ENCODE data around the gene IL4R. TPM values are rescaled to one million over a fixed set of nuclear protein-coding genes. Genes with fewer than 3 reads are reported as not detected.

The IL4R gene
- total and polyA plus RNA-seq, 2 of the 13 experiments (the other 11 are each of a cell fraction or from before 2014, with no cell fraction given): 15.9 to 49.6 TPM

GRCh38 chr16:27269300-27270150, 44.2 kb upstream of the IL4R start (continued):
- TF ChIP-seq ATF5 (CRISPR knock-in tag; IDR thresholded peaks at IDR 0.05; ENCODE audit: low read depth): no peak
- no peak for TF ChIP-seq MLX (CRISPR knock-in tag; IDR thresholded peaks at IDR 0.05)
- no peak for TF ChIP-seq NPAS2 (CRISPR knock-in tag; IDR thresholded peaks at IDR 0.05; ENCODE audit: borderline replicate concordance)
- peak; percentile 97 for TF ChIP-seq FOXK1 (CRISPR knock-in tag; IDR thresholded peaks at IDR 0.05; ENCODE audit: borderline replicate concordance, low read depth)
- peak in 1 of 2 experiments; percentile 50; a peak in 2 of 4 replicates for TF ChIP-seq EP300 (IDR thresholded peaks at IDR 0.05; ENCODE audit: low read depth in 2 of 2, low read length in 2 of 2)
- TF ChIP-seq EP300 (CRISPR knock-in tag; IDR thresholded peaks at IDR 0.05; ENCODE audit: borderline replicate concordance): 0 out of 2 replicates have a peak, but pooled peaks have one; percentile 13
- TF ChIP-seq GTF2F1 (IDR thresholded peaks at IDR 0.05; ENCODE audit: low read length): no peak
- no peak for TF ChIP-seq NFE2L1 (CRISPR knock-in tag; IDR thresholded peaks at IDR 0.05; ENCODE audit: borderline replicate concordance)
- no peak for TF ChIP-seq HOXA5 (CRISPR knock-in tag; IDR thresholded peaks at IDR 0.05)
- TF ChIP-seq ZNF547 (CRISPR knock-in tag; IDR thresholded peaks at IDR 0.05): no peak
- no peak for TF ChIP-seq U2AF2 (IDR thresholded peaks at IDR 0.05; ENCODE audit: low read depth, low read length)
- peak; percentile 58; the same call in 1 of the 2 replicates for TF ChIP-seq ZNF121 (CRISPR knock-in tag; IDR thresholded peaks at IDR 0.05)
- no peak for TF ChIP-seq CC2D1A (CRISPR knock-in tag; IDR thresholded peaks at IDR 0.05)
- no peak for TF ChIP-seq ZEB1 (IDR thresholded peaks at IDR 0.05; ENCODE audit: insufficient replicate concordance, low read depth)
- TF ChIP-seq ZNF329 (CRISPR knock-in tag; IDR thresholded peaks at IDR 0.05; ENCODE audit: low read depth): no peak
- TF ChIP-seq ZNF850 (CRISPR knock-in tag; conservative IDR thresholded peaks at IDR 0.05): no peak
- no peak for TF ChIP-seq ZNF253 (CRISPR knock-in tag; IDR thresholded peaks at IDR 0.05; ENCODE audit: borderline replicate concordance)
- no peak for TF ChIP-seq FOSL1 (CRISPR knock-in tag; IDR thresholded peaks at IDR 0.05; ENCODE audit: borderline replicate concordance)
- TF ChIP-seq ZBTB14 (CRISPR knock-in tag; IDR thresholded peaks at IDR 0.05): no peak
- TF ChIP-seq BRD4 (CRISPR knock-in tag; IDR thresholded peaks at IDR 0.05): no peak
- TF ChIP-seq JUND (CRISPR knock-in tag; IDR thresholded peaks at IDR 0.05): no peak
- no peak for TF ChIP-seq ZNF790 (CRISPR knock-in tag; IDR thresholded peaks at IDR 0.05; ENCODE audit: borderline replicate concordance)
- TF ChIP-seq PATZ1 (CRISPR knock-in tag; IDR thresholded peaks at IDR 0.05): peak; percentile 35; the same call in 1 of the 2 replicates
- no peak for TF ChIP-seq ZNF770 (CRISPR knock-in tag; IDR thresholded peaks at IDR 0.05)

Measured in HepG2 (cell line).